H9 (cell line): Measurements from ENCODE around the gene UBASH3A. TPM values are rescaled to one million over a fixed set of nuclear protein-coding genes. Genes with fewer than 3 reads are reported as not detected.

ENCODE experiments used
- DNase-seq: peaks from one replicate; pipeline ENCODE4 v3.0.0-alpha.2; 2017
- H2AFZ ChIP-seq: one replicate; pipeline ENCODE4 v1.6.1; 2013; ENCODE audit warnings: mild to moderate bottlenecking, low read length, control low read depth, moderate library complexity
- H2AK5ac ChIP-seq: 2 replicates; pipeline ENCODE4 v1.6.1; 2013; ENCODE audit warnings: low read length, control low read depth, mixed read lengths; ENCODE audit not compliant: insufficient read length
- H2BK120ac ChIP-seq: one replicate; pipeline ENCODE4 v1.6.1; 2013; ENCODE audit warnings: low read depth, mild to moderate bottlenecking, low read length, control low read depth, inconsistent platforms; ENCODE audit not compliant: poor library complexity, severe bottlenecking
- H2BK12ac ChIP-seq: 2 replicates; pipeline ENCODE4 v1.6.1; 2013; ENCODE audit warnings: low read length, control low read depth, mixed read lengths, low read depth; ENCODE audit not compliant: insufficient read length
- H2BK15ac ChIP-seq: 2 replicates; pipeline ENCODE4 v1.6.1; 2013; ENCODE audit warnings: low read depth, low read length, control low read depth
- H2BK20ac ChIP-seq: one replicate; pipeline ENCODE4 v1.6.1; 2013; ENCODE audit warnings: low read depth, mild to moderate bottlenecking, low read length, control low read depth, inconsistent platforms; ENCODE audit not compliant: poor library complexity, severe bottlenecking
- H2BK5ac ChIP-seq: 2 replicates; pipeline ENCODE4 v1.6.1; 2013; ENCODE audit warnings: low read length, control low read depth, mixed read lengths; ENCODE audit not compliant: insufficient read length
- H3K14ac ChIP-seq: 2 replicates; pipeline ENCODE4 v1.6.1; 2013; ENCODE audit warnings: low read length, control low read depth; ENCODE audit not compliant: insufficient read depth
- H3K18ac ChIP-seq: 2 replicates; pipeline ENCODE4 v1.6.1; 2013; ENCODE audit warnings: low read depth, mild to moderate bottlenecking, mixed read lengths, low read length, control low read depth; ENCODE audit not compliant: insufficient read length
- H3K23ac ChIP-seq: 2 replicates; pipeline ENCODE4 v1.6.1; 2013; ENCODE audit warnings: low read length, control low read depth, mixed read lengths, low read depth; ENCODE audit not compliant: insufficient read length
- H3K23me2 ChIP-seq: 2 replicates; pipeline ENCODE4 v1.6.1; 2013; ENCODE audit warnings: low read depth, mild to moderate bottlenecking, mixed read lengths, low read length, control low read depth; ENCODE audit not compliant: insufficient read length, poor library complexity, severe bottlenecking
- H3K27ac ChIP-seq: 2 replicates; pipeline ENCODE4 v1.5.1; 2013; ENCODE audit warnings: low read length, control low read depth, mixed read lengths, low read depth; ENCODE audit not compliant: insufficient read length
- H3K27me3 ChIP-seq: 2 replicates; pipeline ENCODE4 v1.6.1; 2013; ENCODE audit warnings: low read length, control low read depth, inconsistent platforms; ENCODE audit not compliant: insufficient read depth
- H3K4ac ChIP-seq: 2 replicates; pipeline ENCODE4 v1.6.1; 2013; ENCODE audit warnings: low read depth, mild to moderate bottlenecking, control low read depth, inconsistent platforms, low read length, moderate library complexity
- H3K4me1 ChIP-seq: 2 replicates; pipeline ENCODE4 v1.6.1; 2013; ENCODE audit warnings: low read length, control low read depth, inconsistent platforms; ENCODE audit not compliant: insufficient read depth
- H3K4me2 ChIP-seq: 2 replicates; pipeline ENCODE4 v1.6.1; 2013; ENCODE audit warnings: low read length, control low read depth, mixed read lengths; ENCODE audit not compliant: insufficient read length, insufficient read depth
- H3K56ac ChIP-seq: 2 replicates; pipeline ENCODE4 v1.6.1; 2013; ENCODE audit warnings: low read depth, mild to moderate bottlenecking, mixed read lengths, low read length, control low read depth; ENCODE audit not compliant: insufficient read length
- H3K79me1 ChIP-seq: 2 replicates; pipeline ENCODE4 v1.6.1; 2013; ENCODE audit warnings: low read depth, mild to moderate bottlenecking, moderate library complexity, low read length, control low read depth, inconsistent platforms; ENCODE audit not compliant: insufficient read depth, poor library complexity, severe bottlenecking
- H3K79me2 ChIP-seq: 2 replicates; pipeline ENCODE4 v1.6.1; 2013; ENCODE audit warnings: low read length, control low read depth, inconsistent platforms; ENCODE audit not compliant: insufficient read depth
- H3K9ac ChIP-seq: 2 replicates; pipeline ENCODE4 v1.6.1; 2013; ENCODE audit warnings: low read length, control low read depth, mixed read lengths; ENCODE audit not compliant: insufficient read length; ENCODE audit errors: extremely low read depth
- H3K9me3 ChIP-seq: one replicate; pipeline ENCODE4 v1.6.1; 2013; ENCODE audit warnings: low read depth, low read length, inconsistent platforms; ENCODE audit not compliant: control insufficient read depth
- H3T11ph ChIP-seq: one replicate; pipeline ENCODE4 v1.6.1; 2013; ENCODE audit warnings: mild to moderate bottlenecking, low read length, control low read depth, inconsistent platforms
- H4K20me1 ChIP-seq: one replicate; pipeline ENCODE4 v1.6.1; 2013; ENCODE audit not compliant: control insufficient read depth, insufficient read length, insufficient read depth
- H4K5ac ChIP-seq: 2 replicates; pipeline ENCODE4 v1.6.1; 2013; ENCODE audit warnings: low read depth, mild to moderate bottlenecking, mixed read lengths, low read length, control low read depth; ENCODE audit not compliant: insufficient read length
- H4K8ac ChIP-seq: replicated peaks from 2 replicates; pipeline ENCODE4 v1.6.1; 2013; ENCODE audit warnings: low read length, control low read depth, mixed read lengths, low read depth; ENCODE audit not compliant: insufficient read length
- H4K91ac ChIP-seq: 2 replicates; pipeline ENCODE4 v1.6.1; 2013; ENCODE audit warnings: low read depth, mild to moderate bottlenecking, moderate library complexity, mixed read lengths, low read length, control low read depth; ENCODE audit not compliant: insufficient read length
- H3K27ac Mint-ChIP-seq, 3 experiments: 2 replicates in 2 of 3; 3 replicates in 1 of 3; pipeline ENCODE4 v1.8.0; 2020 to 2021; ENCODE audit warnings: mixed read lengths in 3 of 3, mild to moderate bottlenecking in 1 of 3, moderate library complexity in 1 of 3
- H3K27me3 Mint-ChIP-seq: 2 replicates; pipeline ENCODE4 v1.8.0; 2021; ENCODE audit warnings: low read depth, mild to moderate bottlenecking, moderate library complexity, mixed read lengths
- H3K36me3 Mint-ChIP-seq, 3 experiments: 2 replicates in 2 of 3; 3 replicates in 1 of 3; pipeline ENCODE4 v1.8.0; 2020 to 2021; ENCODE audit warnings: low read depth in 3 of 3, mixed read lengths in 3 of 3; ENCODE audit not compliant: insufficient read depth in 1 of 3
- H3K4me1 Mint-ChIP-seq, 2 experiments: 2 replicates each; pipeline ENCODE4 v1.8.0; 2020; ENCODE audit warnings: mixed read lengths in 2 of 2
- H3K4me3 Mint-ChIP-seq, 2 experiments: 2 replicates in 1 of 2; 3 replicates in 1 of 2; pipeline ENCODE4 v1.8.0; 2020 to 2021; ENCODE audit warnings: mild to moderate bottlenecking in 2 of 2, mixed read lengths in 2 of 2, moderate library complexity in 1 of 2
- H3K9me3 Mint-ChIP-seq, 2 experiments: 2 replicates in 1 of 2; 3 replicates in 1 of 2; pipeline ENCODE4 v1.8.0; 2020; ENCODE audit warnings: mild to moderate bottlenecking in 2 of 2, mixed read lengths in 2 of 2, moderate library complexity in 1 of 2
- WGBS: extraction: QIAGEN DNeasy Blood & Tissue Kit; methylation state at CpG from one replicate; pipeline ENCODE4 v1.1.7; 2013; ENCODE audit warnings: missing lambda C conversion rate, low lambda C conversion rate, mixed read lengths; ENCODE audit not compliant: insufficient read length; ENCODE audit errors: extremely low coverage; 5-methylcytosine and 5-hydroxymethylcytosine counted together
- total RNA-seq: library from RNA; stranded (reverse); gene quantifications from 2 replicates; pipeline ENCODE4 v1.2.1, GENCODE V29; 2021
- TF ChIP-seq, protein P1 (sequence below): fragments of 200-600 bp; sonication (generic); conservative IDR thresholded peaks from 3 replicates; pipeline ENCODE4 v1.8.0; 2021; ENCODE audit warnings: antibody characterized with exemption, mild to moderate bottlenecking

Gene UBASH3A
- total RNA-seq, 1 experiment from 2014 or later, result not detected

GRCh38 chr21:42417533-42417932 is 13.8 kb downstream of the UBASH3A start:
- H3K14ac ChIP-seq, result no peak overlapping the region
- H4K5ac ChIP-seq, result no peak overlapping the region
- H3K4ac ChIP-seq, result no peak overlapping the region
- H3K9me3 ChIP-seq, result no peaks in the 10 kb centered on the region
- no peak overlapping the region for H3K27ac ChIP-seq
- H3K36me3 Mint-ChIP-seq, result no peaks in the 10 kb centered on the region
- H3T11ph ChIP-seq, result no peak overlapping the region
- no peaks in the 10 kb centered on the region for H3K23me2 ChIP-seq
- WGBS, result no CpG with 5 or more reads among the region's 6 CpGs
- H4K20me1 ChIP-seq, result no peaks in the 10 kb centered on the region
- no peaks in the 10 kb centered on the region; a peak in 2 of 5 replicates for H3K9me3 Mint-ChIP-seq
- H3K79me2 ChIP-seq, result no peaks in the 10 kb centered on the region
- H3K27me3 Mint-ChIP-seq, result peaks cover 21% of the 10 kb centered on the region
- H3K4me3 Mint-ChIP-seq, result no peak overlapping the region
- H3K23ac ChIP-seq, result no peak overlapping the region
- no peaks in the 10 kb centered on the region for H3K27me3 ChIP-seq
- no peak overlapping the region for H3K4me2 ChIP-seq
- H3K56ac ChIP-seq, result no peak overlapping the region
- no peak overlapping the region for H2AK5ac ChIP-seq
- no peak overlapping the region for H3K9ac ChIP-seq
- H3K79me1 ChIP-seq, result no peaks in the 10 kb centered on the region
- H2AFZ ChIP-seq, result no peak overlapping the region
- H2BK20ac ChIP-seq, result no peak overlapping the region
- no peak overlapping the region for H2BK120ac ChIP-seq
- no peak overlapping the region for H4K91ac ChIP-seq
- no peak overlapping the region for H2BK15ac ChIP-seq
- H3K27ac Mint-ChIP-seq, result no peak overlapping the region
- TF ChIP-seq, protein P1, sequence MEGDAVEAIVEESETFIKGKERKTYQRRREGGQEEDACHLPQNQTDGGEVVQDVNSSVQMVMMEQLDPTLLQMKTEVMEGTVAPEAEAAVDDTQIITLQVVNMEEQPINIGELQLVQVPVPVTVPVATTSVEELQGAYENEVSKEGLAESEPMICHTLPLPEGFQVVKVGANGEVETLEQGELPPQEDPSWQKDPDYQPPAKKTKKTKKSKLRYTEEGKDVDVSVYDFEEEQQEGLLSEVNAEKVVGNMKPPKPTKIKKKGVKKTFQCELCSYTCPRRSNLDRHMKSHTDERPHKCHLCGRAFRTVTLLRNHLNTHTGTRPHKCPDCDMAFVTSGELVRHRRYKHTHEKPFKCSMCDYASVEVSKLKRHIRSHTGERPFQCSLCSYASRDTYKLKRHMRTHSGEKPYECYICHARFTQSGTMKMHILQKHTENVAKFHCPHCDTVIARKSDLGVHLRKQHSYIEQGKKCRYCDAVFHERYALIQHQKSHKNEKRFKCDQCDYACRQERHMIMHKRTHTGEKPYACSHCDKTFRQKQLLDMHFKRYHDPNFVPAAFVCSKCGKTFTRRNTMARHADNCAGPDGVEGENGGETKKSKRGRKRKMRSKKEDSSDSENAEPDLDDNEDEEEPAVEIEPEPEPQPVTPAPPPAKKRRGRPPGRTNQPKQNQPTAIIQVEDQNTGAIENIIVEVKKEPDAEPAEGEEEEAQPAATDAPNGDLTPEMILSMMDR, result no peak
- no peaks in the 10 kb centered on the region for H3K4me1 ChIP-seq
- no peak overlapping the region for H2BK12ac ChIP-seq
- no peak for DNase-seq
- H4K8ac ChIP-seq, result no peak overlapping the region
- H3K18ac ChIP-seq, result no peak overlapping the region
- H3K4me1 Mint-ChIP-seq, result peaks cover 2 to 11% of the 10 kb centered on the region in 2 experiments; a peak in 2 of 4 replicates
- no peak overlapping the region for H2BK5ac ChIP-seq
